Activated T-cell treated with anti-CD3 and anti-CD28 coated beads for 1 hour (primary cell): ENCODE data around the gene COL6A1.
"Not testable (repeated sequence)": the region's sequence is repeated elsewhere in the genome, so short reads cannot be mapped to it uniquely, and the experiment has no call there.

Experiments used
- DNase-seq: peaks from one replicate; pipeline ENCODE4 v3.0.0-alpha.2; 2020; ENCODE audit warnings: low read depth

Gene COL6A1

DNA sequence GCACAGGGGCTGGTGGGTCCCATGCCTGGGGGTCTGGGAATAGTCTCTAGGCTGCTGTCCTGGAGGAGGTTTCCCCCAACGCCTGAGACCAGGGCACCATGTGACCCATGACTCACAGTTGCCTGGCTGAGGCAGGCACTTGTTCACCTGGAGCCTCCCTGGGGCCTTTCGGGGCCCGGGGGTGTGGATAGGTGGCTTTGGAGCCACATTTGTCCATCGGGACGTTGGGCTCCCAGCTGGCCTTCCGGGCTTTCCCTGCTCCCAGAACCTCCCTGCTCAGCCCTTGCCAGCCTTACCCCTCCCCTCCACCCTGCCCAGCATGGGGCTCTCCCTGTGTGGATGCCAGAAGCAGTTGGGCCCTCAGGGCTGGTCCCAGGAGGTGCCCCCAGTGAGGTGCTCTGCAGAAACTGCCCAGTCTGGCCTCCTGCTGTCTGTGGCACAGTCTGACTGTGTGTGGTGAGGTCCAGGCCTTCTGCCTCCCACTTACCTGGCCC is 14.2 kb downstream of the COL6A1 start:
- DNase-seq, result no peak

DNA sequence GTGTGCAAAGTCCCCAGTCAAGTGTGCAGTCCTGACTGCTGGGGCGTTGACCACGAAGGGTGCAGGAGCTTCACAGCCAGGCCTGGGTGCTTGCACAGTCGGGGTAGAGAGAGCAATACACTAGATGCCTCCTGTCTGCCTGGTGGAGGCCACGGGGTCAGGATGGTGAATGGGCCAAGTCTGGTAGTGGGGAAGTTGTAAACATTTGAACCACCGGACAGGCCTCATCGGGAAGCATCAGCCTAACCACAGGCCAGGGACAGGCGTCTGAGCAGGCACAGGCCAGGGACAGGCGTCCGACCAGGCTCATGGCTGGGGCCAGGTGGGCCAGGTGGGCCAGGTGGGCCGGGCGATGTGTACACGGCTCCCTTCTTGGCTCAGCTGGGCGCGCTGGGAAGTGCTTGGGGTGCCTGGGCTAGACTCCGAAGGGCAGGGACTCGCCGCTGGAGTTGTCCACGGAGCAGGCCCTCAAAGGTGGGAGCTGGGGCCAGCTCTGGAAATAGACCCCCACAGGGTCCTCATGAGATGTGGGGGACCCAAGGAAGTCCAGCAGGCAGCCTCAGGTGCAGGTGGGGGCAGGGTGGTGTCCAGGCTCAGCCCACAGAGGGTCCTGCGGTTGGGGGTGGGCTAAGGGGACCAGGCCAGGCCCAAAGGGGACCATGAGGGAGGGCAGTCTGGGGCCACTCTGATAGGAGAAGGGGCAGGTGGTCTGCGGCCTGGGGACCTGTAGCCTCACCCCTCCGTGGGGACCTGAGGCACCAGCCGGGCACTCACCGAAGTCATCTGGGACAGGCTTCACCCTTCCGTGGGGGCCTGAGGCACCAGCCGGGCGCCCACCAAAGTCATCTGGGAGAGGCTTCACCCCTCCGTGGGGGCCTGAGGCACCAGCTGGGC is 15.0 kb downstream of the COL6A1 start:
- no peak for DNase-seq

DNA sequence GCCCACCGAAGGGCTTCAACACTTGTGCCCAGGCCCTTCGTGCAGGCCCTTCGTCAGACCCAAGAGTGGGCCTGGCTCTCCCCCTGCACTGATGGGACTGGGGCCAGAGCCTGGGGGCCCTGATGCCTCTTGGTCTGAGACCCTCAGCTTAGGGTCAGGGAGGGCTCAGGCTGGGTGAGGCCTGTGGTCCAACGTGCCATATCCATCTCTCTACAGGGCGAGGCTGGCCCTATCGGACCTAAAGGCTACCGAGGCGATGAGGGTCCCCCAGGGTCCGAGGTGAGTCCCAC is 15.6 kb downstream of the COL6A1 start:
- DNase-seq, result no peak

DNA sequence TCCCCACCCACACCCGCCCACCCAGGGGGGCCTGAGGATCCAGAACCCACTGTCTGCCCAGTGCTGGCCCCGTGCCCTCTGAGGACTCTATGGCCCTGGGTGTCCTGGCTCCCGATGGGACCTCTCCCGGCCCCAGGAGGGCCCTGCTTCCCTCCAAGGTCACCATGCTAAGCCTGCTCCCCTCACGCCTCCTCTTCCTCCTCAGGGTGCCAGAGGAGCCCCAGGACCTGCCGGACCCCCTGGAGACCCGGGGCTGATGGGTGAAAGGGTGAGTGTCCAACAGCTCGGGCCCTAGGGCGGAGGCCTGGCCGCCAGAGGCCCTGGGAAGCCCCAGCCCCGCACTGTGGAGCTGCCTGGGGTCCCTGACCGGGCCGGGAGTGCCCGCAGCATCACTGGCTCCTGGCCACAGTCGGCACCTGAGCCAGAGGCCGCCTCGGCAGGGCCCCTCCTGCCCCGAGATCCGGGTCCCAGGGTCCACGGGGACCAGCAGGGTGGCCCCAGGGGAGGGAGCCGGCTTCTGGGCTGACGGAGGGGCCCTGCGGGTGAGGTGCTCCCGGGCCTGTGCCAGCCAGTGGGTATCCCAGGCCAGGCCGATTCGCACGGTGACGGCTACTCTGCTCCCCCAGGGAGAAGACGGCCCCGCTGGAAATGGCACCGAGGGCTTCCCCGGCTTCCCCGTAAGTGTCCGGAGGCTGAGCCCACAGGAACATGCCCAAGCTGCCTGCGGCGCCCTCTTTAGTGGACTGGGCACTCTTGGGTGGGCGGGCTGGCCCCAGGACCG is 16.1 kb downstream of the COL6A1 start:
- no peak for DNase-seq

DNA sequence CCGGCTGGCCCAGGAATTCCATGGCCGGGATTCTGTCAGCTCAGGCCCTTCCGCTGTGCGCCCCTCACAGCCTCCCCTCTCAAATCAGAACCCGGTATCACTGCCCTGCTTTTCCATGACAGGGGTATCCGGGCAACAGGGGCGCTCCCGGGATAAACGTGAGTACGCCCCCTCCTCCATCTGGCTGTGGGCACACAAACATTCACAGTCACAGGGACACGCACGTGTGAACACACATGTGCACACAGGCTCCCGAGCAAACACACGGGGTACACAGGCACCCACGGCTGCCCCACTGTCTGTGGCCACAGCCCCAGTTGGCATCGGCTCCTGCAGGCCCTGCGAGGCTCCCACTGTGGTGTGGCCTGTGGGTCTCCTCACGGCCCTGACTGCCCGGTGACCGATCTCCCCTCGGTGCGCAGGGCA is 16.7 kb downstream of the COL6A1 start:
- DNase-seq, result no peak

DNA sequence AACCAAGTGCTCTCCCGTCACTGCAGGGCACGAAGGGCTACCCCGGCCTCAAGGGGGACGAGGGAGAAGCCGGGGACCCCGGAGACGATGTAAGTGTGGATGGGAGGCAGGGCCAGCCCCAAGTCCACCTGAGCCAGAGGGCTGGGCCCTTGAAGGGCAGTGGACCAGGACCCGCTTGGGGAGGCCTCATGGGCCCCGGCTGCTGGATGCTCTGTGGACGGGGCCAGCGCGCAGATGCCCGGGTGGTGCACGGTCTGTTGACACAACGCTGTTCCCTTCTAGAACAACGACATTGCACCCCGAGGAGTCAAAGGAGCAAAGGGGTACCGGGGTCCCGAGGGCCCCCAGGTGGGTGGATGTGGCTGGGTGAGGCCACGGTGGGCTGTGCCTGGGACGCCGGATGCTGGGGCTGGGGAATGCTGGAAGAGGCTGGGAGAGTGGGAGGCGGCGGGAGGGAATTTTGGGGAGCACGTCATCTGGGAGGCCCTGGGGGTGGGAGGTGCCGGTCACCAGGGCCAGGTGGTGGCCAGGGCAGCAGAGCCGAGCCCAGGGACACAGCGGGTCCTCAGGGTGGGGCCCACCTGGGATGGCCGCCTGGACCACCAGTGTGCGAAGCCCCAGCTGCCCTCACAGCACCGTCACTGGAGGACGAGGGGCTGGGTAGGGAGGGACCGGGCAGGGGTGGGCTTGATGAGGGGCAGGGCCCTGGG is 17.5 kb downstream of the COL6A1 start:
- DNase-seq, result no peak

DNA sequence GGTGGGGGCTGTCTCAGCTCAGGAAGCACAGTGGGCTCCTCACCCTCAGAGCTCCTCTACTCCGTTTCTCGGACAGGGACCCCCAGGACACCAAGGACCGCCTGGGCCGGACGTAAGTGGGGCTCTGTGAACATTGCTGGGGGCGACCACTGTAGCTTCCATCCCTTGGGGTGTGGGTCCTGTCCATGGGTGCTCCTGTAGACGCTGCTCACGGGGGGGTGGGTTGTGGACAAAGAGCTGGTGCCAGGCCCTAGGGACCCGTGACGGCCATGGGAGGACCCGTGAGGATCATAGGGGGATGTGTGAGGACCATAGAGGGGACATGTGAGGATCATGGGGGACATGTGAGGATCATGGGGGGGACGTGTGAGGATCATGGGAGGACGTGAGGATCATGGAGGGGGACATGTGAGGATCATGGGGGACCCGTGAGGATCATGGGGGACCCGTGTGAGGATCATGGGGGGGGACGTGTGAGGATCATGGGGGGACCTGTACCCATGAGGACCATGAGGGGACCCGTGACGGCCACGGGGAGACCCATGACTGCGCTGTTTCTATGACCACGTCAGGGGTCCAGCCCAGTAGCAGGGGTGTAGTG is 18.1 kb downstream of the COL6A1 start:
- no peak for DNase-seq

DNA sequence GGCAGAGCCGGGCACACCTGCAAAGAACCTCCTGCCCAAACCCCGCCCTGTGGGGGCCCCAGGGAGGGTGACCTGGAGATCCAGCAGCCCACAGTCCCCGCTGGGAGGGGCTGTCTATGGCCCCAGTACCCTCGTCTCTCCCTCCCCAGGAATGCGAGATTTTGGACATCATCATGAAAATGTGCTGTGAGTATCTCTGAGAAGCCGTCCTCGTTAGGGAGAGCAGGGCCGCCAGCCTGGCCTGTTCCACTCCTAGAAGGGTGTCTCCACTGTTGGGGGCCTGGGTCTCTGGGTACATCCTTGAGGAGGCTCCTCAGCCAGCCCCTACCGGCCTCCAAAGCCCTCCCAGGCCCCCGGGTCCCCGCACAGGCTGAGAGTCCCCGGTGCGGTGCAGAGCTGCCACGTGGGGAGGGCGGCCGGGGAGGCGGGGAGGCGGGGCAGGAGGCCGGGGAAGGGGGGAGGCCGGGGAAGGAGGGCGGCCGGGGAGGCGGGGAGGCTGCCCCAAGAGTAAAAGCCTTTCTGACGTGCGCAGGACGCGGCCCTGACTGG is 18.7 kb downstream of the COL6A1 start:
- DNase-seq, result no peak

DNA sequence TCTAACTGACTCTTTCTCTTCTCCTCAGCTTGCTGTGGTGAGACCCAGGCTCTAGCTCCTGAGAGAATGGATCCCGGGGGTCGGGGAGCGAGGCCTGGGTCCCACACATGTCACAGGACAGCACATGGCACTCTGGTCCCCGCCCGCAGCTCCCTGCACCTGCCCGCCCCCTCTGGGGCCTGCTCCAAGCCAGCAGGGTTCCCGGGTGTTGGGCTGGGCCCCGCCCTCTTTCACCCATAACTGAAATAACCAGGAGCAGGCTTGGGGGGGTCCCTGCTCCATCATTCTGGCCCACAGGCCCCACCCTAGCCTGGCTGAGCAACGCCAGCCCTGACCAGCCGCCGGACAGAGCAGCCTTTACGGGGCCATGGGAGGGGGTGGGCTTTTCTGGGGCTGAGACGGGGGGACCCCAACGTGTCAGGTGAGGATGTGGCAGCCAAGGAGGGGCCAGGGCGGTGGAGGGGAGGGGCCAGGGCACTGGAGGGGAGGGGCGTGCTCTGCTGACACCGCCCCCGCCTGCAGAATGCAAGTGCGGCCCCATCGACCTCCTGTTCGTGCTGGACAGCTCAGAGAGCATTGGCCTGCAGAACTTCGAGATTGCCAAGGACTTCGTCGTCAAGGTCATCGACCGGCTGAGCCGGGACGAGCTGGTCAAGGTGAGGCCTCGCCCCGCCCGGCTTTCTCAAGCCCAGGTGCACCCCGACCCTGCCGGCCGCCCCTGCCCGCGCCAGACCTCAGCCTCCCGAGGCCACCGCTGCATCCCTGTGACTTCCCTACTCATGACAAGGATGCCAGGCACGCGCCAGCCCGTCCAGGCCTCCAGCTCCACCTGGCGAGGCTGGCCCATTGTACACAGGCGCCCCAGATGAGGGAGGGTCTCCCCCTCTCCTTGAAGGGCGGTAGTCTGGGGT is 19.4 kb downstream of the COL6A1 start:
- no peak for DNase-seq

DNA sequence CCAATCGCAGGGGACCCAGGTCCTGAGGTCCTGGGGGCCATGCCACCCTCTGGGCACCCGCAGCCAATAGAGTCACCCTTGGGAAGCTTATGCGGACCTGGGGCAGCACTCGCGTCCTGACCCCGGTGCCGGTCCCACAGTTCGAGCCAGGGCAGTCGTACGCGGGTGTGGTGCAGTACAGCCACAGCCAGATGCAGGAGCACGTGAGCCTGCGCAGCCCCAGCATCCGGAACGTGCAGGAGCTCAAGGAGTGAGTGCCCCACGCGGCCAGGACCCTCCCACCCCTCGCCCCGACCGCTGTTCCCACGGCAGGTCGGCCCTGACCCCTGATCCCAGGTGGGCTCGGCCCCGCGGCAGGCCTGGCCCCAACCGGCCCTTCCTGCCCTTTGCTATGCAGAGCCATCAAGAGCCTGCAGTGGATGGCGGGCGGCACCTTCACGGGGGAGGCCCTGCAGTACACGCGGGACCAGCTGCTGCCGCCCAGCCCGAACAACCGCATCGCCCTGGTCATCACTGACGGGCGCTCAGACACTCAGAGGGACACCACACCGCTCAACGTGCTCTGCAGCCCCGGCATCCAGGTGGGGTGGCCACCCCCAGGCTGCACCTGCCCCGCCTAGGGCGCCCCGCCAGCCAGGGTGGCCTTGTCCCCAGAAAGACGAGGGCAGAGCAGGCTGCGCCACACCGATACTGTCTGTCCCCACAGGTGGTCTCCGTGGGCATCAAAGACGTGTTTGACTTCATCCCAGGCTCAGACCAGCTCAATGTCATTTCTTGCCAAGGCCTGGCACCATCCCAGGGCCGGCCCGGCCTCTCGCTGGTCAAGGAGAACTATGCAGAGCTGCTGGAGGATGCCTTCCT is 20.5 kb downstream of the COL6A1 start:
- DNase-seq, result no peak

DNA sequence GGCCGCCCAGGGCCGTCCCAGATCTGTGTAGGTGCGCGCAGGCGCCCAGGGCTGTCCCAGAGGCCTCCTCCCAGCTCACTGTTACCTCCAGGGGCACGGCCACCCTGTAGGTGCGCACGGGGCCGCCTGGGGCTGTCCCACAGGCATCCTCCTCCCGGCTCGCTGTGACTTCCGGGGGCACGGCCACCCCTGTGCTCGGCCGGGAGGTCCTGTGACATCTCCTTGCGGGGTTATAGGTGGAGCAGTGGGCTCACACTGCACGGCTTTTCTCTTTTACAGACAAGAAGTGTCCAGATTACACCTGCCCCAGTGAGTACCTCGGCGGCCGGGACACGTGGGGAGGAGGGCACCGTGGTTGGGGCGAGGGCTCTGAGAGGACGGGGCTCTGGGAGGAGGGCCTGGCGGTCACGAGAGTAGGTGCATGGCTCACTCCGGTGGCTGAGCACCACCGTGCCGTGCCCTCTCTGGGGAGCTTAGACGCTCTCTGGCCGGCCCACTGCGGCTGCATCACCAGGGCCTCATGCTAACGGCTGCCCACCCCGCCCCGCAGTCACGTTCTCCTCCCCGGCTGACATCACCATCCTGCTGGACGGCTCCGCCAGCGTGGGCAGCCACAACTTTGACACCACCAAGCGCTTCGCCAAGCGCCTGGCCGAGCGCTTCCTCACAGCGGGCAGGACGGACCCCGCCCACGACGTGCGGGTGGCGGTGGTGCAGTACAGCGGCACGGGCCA is 21.4 kb downstream of the COL6A1 start:
- DNase-seq, result no peak

DNA sequence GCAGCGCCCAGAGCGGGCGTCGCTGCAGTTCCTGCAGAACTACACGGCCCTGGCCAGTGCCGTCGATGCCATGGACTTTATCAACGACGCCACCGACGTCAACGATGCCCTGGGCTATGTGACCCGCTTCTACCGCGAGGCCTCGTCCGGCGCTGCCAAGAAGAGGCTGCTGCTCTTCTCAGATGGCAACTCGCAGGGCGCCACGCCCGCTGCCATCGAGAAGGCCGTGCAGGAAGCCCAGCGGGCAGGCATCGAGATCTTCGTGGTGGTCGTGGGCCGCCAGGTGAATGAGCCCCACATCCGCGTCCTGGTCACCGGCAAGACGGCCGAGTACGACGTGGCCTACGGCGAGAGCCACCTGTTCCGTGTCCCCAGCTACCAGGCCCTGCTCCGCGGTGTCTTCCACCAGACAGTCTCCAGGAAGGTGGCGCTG is 22.0 kb downstream of the COL6A1 start:
- DNase-seq, result no peak

DNA sequence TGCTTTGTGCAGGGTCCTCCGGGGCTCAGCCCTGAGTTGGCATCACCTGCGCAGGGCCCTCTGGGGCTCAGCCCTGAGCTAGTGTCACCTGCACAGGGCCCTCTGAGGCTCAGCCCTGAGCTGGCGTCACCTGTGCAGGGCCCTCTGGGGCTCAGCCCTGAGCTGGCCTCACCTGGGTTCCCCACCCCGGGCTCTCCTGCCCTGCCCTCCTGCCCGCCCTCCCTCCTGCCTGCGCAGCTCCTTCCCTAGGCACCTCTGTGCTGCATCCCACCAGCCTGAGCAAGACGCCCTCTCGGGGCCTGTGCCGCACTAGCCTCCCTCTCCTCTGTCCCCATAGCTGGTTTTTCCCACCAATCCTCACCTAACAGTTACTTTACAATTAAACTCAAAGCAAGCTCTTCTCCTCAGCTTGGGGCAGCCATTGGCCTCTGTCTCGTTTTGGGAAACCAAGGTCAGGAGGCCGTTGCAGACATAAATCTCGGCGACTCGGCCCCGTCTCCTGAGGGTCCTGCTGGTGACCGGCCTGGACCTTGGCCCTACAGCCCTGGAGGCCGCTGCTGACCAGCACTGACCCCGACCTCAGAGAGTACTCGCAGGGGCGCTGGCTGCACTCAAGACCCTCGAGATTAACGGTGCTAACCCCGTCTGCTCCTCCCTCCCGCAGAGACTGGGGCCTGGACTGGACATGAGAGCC is 22.7 kb downstream of the COL6A1 start:
- DNase-seq, result no peak

DNA sequence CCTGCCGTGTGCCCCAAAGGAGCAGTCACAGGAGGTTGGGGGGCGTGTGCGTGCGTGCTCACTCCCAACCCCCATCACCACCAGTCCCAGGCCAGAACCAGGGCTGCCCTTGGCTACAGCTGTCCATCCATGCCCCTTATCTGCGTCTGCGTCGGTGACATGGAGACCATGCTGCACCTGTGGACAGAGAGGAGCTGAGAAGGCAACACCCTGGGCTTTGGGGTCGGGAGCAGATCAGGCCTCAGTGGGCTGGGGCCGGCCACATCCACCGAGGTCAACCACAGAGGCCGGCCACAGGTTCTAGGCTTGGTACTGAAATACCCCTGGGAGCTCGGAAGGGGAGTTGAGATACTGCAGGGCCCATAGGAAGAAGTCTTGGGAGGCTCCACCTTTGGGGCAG is 23.5 kb downstream of the COL6A1 start:
- no peak for DNase-seq

DNA sequence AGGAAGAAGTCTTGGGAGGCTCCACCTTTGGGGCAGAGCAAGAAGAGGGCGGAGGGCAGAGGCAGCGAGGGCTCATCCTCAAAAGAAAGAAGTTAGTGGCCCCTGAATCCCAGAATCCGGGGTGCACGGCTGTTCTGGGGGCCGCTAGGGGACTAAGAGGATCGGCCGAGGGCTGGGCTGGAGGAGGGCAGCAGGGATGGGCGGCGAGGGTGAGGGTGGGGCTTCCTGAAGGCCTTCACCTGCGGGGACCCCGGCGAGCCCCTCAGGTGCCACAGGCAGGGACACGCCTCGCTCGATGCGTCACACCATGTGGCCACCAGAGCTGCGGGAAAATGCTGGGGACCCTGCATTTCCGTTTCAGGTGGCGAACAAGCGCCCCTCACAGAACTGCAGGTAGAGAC is 23.9 kb downstream of the COL6A1 start:
- no peak for DNase-seq

DNA sequence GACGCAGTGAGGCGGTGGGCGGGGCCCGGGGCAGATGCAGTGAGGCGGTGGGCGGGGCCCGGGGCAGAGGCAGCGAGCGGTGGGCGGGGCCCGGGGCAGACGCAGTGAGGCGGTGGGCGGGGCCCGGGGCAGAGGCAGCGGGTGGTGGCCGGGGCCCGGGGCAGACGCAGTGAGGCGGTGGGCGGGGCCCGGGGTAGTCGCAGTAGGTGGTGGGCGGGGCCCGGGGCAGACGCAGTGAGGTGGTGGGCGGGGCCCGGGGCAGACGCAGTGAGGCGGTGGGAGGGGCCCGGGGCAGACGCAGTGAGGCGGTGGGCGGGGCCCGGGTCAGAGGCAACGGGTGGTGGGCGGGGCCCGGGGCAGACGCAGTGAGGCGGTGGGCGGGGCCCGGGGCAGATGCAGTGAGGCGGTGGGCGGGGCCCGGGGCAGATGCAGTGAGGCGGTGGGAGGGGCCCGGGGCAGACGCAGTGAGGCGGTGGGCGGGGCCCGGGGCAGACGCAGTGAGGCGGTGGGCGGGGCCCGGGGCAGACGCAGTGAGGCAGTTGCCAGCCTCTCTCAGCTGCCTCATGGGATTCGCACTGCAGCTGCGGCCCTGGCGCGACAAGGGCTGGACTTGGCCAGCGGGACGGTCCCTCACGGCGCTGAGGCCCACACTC is 24.4 kb downstream of the COL6A1 start:
- not testable (repeated sequence) for DNase-seq

DNA sequence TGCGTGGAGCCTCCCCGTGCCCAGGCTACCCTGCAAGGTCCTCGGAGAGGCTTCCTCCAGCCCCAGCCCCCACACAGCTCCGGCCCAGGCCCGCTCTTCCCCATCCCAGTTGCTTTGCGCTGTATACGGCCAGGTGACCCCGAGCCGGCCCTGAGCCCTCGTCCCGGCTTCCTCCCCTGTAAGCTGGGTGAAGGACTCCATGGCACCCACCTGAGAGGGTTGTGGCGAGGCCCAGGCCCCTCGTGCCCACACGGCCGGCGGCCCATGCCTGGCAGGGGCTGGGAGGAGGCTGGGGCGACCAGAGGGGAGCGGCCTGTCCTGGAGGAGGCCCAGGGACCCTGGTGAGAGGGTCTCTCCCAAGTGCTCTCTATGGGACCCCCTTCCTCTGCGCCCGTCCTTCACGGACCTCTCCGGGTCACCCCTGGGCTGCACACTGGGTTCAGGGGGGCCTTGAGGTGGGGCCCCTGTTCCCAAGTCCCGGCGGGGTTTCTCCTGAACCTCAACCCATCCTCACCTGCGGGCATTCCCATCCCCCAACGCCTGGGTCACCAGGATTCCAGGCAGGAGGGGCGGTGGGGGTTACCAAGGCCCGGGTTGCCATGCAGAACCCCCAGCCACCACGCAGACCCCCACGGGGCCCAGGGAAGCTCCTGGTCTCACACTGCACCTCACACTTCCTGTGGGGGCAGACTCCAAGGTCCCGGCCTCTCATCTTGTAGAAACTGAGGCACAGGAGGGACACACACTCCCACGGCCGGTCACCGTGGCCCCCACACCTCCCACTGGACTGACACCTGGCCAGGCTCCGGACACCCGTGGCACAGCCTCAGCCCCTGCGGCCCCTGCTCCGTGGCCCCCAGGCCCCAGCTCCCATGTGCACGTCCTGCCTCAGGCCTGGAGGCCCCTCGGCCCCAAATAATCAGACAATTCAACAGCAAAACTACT is 25.2 kb downstream of the COL6A1 start:
- no peak for DNase-seq
